Motor neuron (in vitro differentiated cells): ENCODE data around the gene GRIN2C. TPM values are rescaled to one million over a fixed set of nuclear protein-coding genes. Genes with fewer than 3 reads are reported as not detected.

Experiments used
- ATAC-seq, 8 experiments: fragments of 200-7000 bp; cut with Tn5 transposase; replicated peaks in 6 of 8; 2 replicates each; pipeline ENCODE4 v1.8.0; 2021; ENCODE audit warnings: mild to moderate bottlenecking in 8 of 8, moderate library complexity in 8 of 8
- H3K27ac ChIP-seq, 2 donors: fragments of 250-450 bp; sonication (Bioruptor Pico); 2 replicates each; pipeline ENCODE4 v1.9.0; 2021; ENCODE audit warnings: antibody characterized with exemption in 2 of 2, mild to moderate bottlenecking in 2 of 2, moderate library complexity in 1 of 2
- H3K4me1 ChIP-seq, 2 donors: fragments of 250-450 bp; sonication (Bioruptor Pico); replicated peaks in 1 of 2; 2 replicates each; pipeline ENCODE4 v1.6.1; 2021; ENCODE audit warnings: antibody characterized with exemption in 2 of 2, mild to moderate bottlenecking in 2 of 2, moderate library complexity in 1 of 2
- H3K4me3 ChIP-seq, 5 donors: fragments of 250-450 bp; sonication (Bioruptor Pico); 2 replicates each; pipeline ENCODE4 v1.9.0; 2021; ENCODE audit warnings: antibody characterized with exemption in 5 of 5, mild to moderate bottlenecking in 5 of 5, moderate library complexity in 4 of 5
- WGBS, 10 experiments: fragments of 450-650 bp; shearing (Covaris generic); methylation state at CpG; one replicate each; pipeline ENCODE4 v1.0.0; 2022; 5-methylcytosine and 5-hydroxymethylcytosine counted together
- in situ Hi-C, 9 experiments: fragments of 400-800 bp; cut with MboI; loops; one replicate each; pipeline ENCODE4 v1.15.0; 2021; ENCODE audit warnings: low sequenced_read_pairs in 9 of 9, low pct_unique_long_range_greater_than_20kb in 2 of 9; ENCODE audit not compliant: unreplicated experiment in 9 of 9
- total RNA-seq, 8 experiments: library from RNA; unstranded; fragments of 300-600 nt; gene quantifications; 2 replicates each; pipeline versions ENCODE4 v1.2.3 to v1.2.4, GENCODE V29; 2022

Gene GRIN2C
- total RNA-seq, 8 experiments from 2014 or later: 0.15 to 1.0 (median 0.30) TPM

- ATAC-seq: no peak
- H3K4me3 ChIP-seq: no peak overlapping the region
- 80 to 100% (median 86%) methylated on average over 1 to 8 of the region's 9 CpGs; no CpG with 5 or more reads in 4 of the 10 experiments for WGBS, 10 experiments
- in situ Hi-C loops: no loop called here
- H3K4me1 ChIP-seq: peaks cover 49 to 64% of the 10 kb centered on the region in 2 donors
- H3K27ac ChIP-seq: peak overlapping the region; percentile 5 to 64
These were observed 27.3 kb downstream of the GRIN2C start for GRCh38 chr17:74832421-74832820.

- 50 to 100% (median 69%) methylated on average over 1 to 6 of the region's 22 CpGs; no CpG with 5 or more reads in 6 of the 10 experiments for WGBS, 10 experiments
- Histone ChIP-seq H3K4me3 (no peak overlapping the region), H3K27ac (peak overlapping the region; percentile 64 to 66), H3K4me1 (peaks cover 51 to 67% of the 10 kb centered on the region in 2 donors)
- peak in 5 of 8 experiments; percentile 45 to 68 (median 51) for ATAC-seq
- in situ Hi-C loops: no loop called here
These were observed 28.1 kb downstream of the GRIN2C start for GRCh38 chr17:74831444-74832146.

GRCh38 chr17:74830861-74831260 lies 28.8 kb downstream of the GRIN2C start:
- ATAC-seq: no peak
- Histone ChIP-seq H3K27ac (peak overlapping the region; percentile 47 to 66), H3K4me3 (no peak overlapping the region), H3K4me1 (peaks cover 59 to 74% of the 10 kb centered on the region in 2 donors)
- in situ Hi-C loops: no loop called here
- 80 to 94% (median 92%) methylated on average over 2 to 5 of the region's 19 CpGs; no CpG with 5 or more reads in 6 of the 10 experiments for WGBS, 10 experiments

GRCh38 chr17:74827800-74828199 lies 31.9 kb downstream of the GRIN2C start:
- no peak for ATAC-seq
- WGBS, 10 experiments: 80 to 100% (median 87%) methylated on average over 1 to 6 of the region's 11 CpGs; no CpG with 5 or more reads in 7 of the 10 experiments

GRCh38 chr17:74825952-74826719 lies 33.5 kb downstream of the GRIN2C start:
- peaks cover 41 to 74% of the 10 kb centered on the region in 2 donors for H3K4me1 ChIP-seq
- peak overlapping the region; percentile 75 to 88 for H3K27ac ChIP-seq

More at GRCh38 chr17:74827800-74828199, 31.9 kb downstream of the GRIN2C start:
- Histone ChIP-seq H3K27ac (no peak overlapping the region), H3K4me1 (peaks cover 50 to 73% of the 10 kb centered on the region in 2 donors), H3K4me3 (no peak overlapping the region)
- in situ Hi-C loops: no loop called here

GRCh38 chr17:74824961-74825627 lies 34.6 kb downstream of the GRIN2C start:
- 59 to 100% (median 87%) methylated on average over 1 to 8 of the region's 11 CpGs; no CpG with 5 or more reads in 2 of the 10 experiments for WGBS, 10 experiments
- Histone ChIP-seq H3K27ac (peak overlapping the region; percentile 75 to 88), H3K4me1 (peaks cover 35 to 63% of the 10 kb centered on the region in 2 donors), H3K4me3 (no peak overlapping the region)
- ATAC-seq: peak in 4 of 8 experiments; percentile 7 to 27 (median 13)
- in situ Hi-C loops: no loop called here

More at GRCh38 chr17:74825952-74826719, 33.5 kb downstream of the GRIN2C start:
- peak in 5 of 8 experiments; percentile 74 to 88 (median 81) for ATAC-seq
- WGBS, 10 experiments: 20 to 100% (median 54%) methylated on average over 1 to 5 of the region's 9 CpGs; no CpG with 5 or more reads in 5 of the 10 experiments
- no peak overlapping the region for H3K4me3 ChIP-seq
- in situ Hi-C loops: no loop called here

GRCh38 chr17:74822939-74823367 lies 36.7 kb downstream of the GRIN2C start:
- 68 to 97% (median 87%) methylated on average over 2 to 8 of the region's 12 CpGs; no CpG with 5 or more reads in 6 of the 10 experiments for WGBS, 10 experiments
- H3K4me1 ChIP-seq: peaks cover 35 to 70% of the 10 kb centered on the region in 2 donors
- no peak overlapping the region for H3K27ac ChIP-seq
- ATAC-seq: no peak
- H3K4me3 ChIP-seq: no peak overlapping the region
- in situ Hi-C loops: no loop called here

- H3K27ac ChIP-seq: peak overlapping the region in 1 of 2 donors; percentile 23
- in situ Hi-C loops: no loop called here
- no peak for ATAC-seq
- no peak overlapping the region for H3K4me3 ChIP-seq
- H3K4me1 ChIP-seq: peaks cover 35 to 74% of the 10 kb centered on the region in 2 donors
- WGBS, 10 experiments: 74 to 96% (median 87%) methylated on average over 1 to 11 of the region's 15 CpGs; no CpG with 5 or more reads in 3 of the 10 experiments
These were observed 37.2 kb downstream of the GRIN2C start for GRCh38 chr17:74822335-74822938.

- in situ Hi-C loops: no loop called here
- Histone ChIP-seq H3K4me3 (no peak overlapping the region), H3K27ac (peak overlapping the region in 1 of 2 donors; percentile 23), H3K4me1 (peaks cover 34 to 71% of the 10 kb centered on the region in 2 donors)
- ATAC-seq: no peak
- WGBS, 10 experiments: 78% methylated on average over 6 of the region's 13 CpGs; no CpG with 5 or more reads in 9 of the 10 experiments
These were observed 37.9 kb downstream of the GRIN2C start for GRCh38 chr17:74821655-74822334.

- Histone ChIP-seq H3K27ac (no peak overlapping the region), H3K4me1 (peaks cover 15 to 52% of the 10 kb centered on the region in 2 donors), H3K4me3 (no peak overlapping the region)
- ATAC-seq: no peak
- in situ Hi-C loops: no loop called here
- 83 to 100% (median 100%) methylated on average over 3 to 11 of the region's 16 CpGs; no CpG with 5 or more reads in 5 of the 10 experiments for WGBS, 10 experiments
These were observed 39.8 kb downstream of the GRIN2C start for GRCh38 chr17:74819801-74820436.

GRCh38 chr17:74818291-74818938 lies 41.3 kb downstream of the GRIN2C start:
- Histone ChIP-seq H3K4me3 (no peak overlapping the region), H3K4me1 (peaks cover 6 to 37% of the 10 kb centered on the region in 2 donors), H3K27ac (peak overlapping the region in 1 of 2 donors; percentile 55)
- peak in 1 of 8 experiments; percentile 73 for ATAC-seq
- 73 to 100% (median 88%) methylated on average over 1 to 5 of the region's 16 CpGs; no CpG with 5 or more reads in 4 of the 10 experiments for WGBS, 10 experiments
- in situ Hi-C loops: no loop called here
